Body of pancreas (tissue), 4 donors: ENCODE measurements around the gene KRTAP12-4.

ENCODE experiments used
- POLR2A ChIP-seq, 3 donors: fragments of 450-650 bp; IDR thresholded peaks; one replicate each; pipeline ENCODE4 v1.6.1; 2016; ENCODE audit warnings: antibody characterized with exemption in 3 of 3, mild to moderate bottlenecking in 2 of 3
- TF ChIP-seq, protein P1 (sequence below), 7 experiments: fragments of 450-650 bp in 4 of 7; fragments of 200-600 bp in 3 of 7; sonication (generic) in 3 of 7; IDR thresholded peaks; one replicate each; pipeline ENCODE4 v1.5.1; 2016 to 2019; ENCODE audit warnings: antibody characterized with exemption in 7 of 7

GRCh38 chr21:44611551-44611950, 42.9 kb downstream of the KRTAP12-4 start:
- TF ChIP-seq, protein P1, sequence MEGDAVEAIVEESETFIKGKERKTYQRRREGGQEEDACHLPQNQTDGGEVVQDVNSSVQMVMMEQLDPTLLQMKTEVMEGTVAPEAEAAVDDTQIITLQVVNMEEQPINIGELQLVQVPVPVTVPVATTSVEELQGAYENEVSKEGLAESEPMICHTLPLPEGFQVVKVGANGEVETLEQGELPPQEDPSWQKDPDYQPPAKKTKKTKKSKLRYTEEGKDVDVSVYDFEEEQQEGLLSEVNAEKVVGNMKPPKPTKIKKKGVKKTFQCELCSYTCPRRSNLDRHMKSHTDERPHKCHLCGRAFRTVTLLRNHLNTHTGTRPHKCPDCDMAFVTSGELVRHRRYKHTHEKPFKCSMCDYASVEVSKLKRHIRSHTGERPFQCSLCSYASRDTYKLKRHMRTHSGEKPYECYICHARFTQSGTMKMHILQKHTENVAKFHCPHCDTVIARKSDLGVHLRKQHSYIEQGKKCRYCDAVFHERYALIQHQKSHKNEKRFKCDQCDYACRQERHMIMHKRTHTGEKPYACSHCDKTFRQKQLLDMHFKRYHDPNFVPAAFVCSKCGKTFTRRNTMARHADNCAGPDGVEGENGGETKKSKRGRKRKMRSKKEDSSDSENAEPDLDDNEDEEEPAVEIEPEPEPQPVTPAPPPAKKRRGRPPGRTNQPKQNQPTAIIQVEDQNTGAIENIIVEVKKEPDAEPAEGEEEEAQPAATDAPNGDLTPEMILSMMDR (IDR thresholded peaks at IDR 0.05): no peak
- no peak for TF ChIP-seq POLR2A (IDR thresholded peaks at IDR 0.05)
